Mesendoderm (in vitro differentiated cells): ENCODE measurements around the gene DGKI.

Experiments used
- DNase-seq: peaks from one replicate; pipeline ENCODE4 v3.0.0; 2013
- H2AK5ac ChIP-seq: 2 replicates; pipeline ENCODE4 v1.6.1; 2013; ENCODE audit warnings: low read length, inconsistent platforms
- H2BK120ac ChIP-seq: 2 replicates; pipeline ENCODE4 v1.6.1; 2013; ENCODE audit warnings: low read depth, mild to moderate bottlenecking, low read length, moderate library complexity, mixed read lengths
- H2BK15ac ChIP-seq: replicated peaks from 2 replicates; pipeline ENCODE4 v1.6.1; 2013; ENCODE audit warnings: low read depth, mild to moderate bottlenecking, moderate library complexity
- H2BK5ac ChIP-seq: 2 replicates; pipeline ENCODE4 v1.6.1; 2013; ENCODE audit warnings: low read length, inconsistent platforms
- H3K18ac ChIP-seq: 2 replicates; pipeline ENCODE4 v1.6.1; 2013; ENCODE audit warnings: mild to moderate bottlenecking, low read length, mixed read lengths
- H3K23ac ChIP-seq: one replicate; pipeline ENCODE4 v1.6.1; 2013; ENCODE audit warnings: low read length
- H3K27ac ChIP-seq: 2 replicates; pipeline ENCODE4 v1.5.1; 2013; ENCODE audit warnings: low read depth, mild to moderate bottlenecking, inconsistent platforms, low read length, moderate library complexity
- H3K27me3 ChIP-seq: 2 replicates; pipeline ENCODE4 v1.6.1; 2013; ENCODE audit warnings: low read length, control low read depth, mild to moderate bottlenecking, inconsistent platforms; ENCODE audit not compliant: insufficient read depth, poor library complexity
- H3K36me3 ChIP-seq: 2 replicates; pipeline ENCODE4 v1.6.1; 2013; ENCODE audit warnings: low read length, inconsistent platforms; ENCODE audit not compliant: control insufficient read depth, insufficient read depth
- H3K4ac ChIP-seq: one replicate; pipeline ENCODE4 v1.6.1; 2013; ENCODE audit warnings: low read depth, mild to moderate bottlenecking, low read length, moderate library complexity
- H3K4me1 ChIP-seq: 2 replicates; pipeline ENCODE4 v1.6.1; 2013; ENCODE audit warnings: low read depth, low read length, inconsistent platforms; ENCODE audit not compliant: control insufficient read depth
- H3K4me2 ChIP-seq: 2 replicates; pipeline ENCODE4 v1.6.1; 2013; ENCODE audit warnings: low read length
- H3K4me3 ChIP-seq: 2 replicates; pipeline ENCODE4 v1.5.1; 2013; ENCODE audit warnings: mild to moderate bottlenecking, low read length
- H3K56ac ChIP-seq: one replicate; pipeline ENCODE4 v1.6.1; 2013; ENCODE audit warnings: low read length
- H3K79me1 ChIP-seq: 2 replicates; pipeline ENCODE4 v1.6.1; 2013; ENCODE audit warnings: low read length, inconsistent platforms
- H3K79me2 ChIP-seq: 2 replicates; pipeline ENCODE4 v1.6.1; 2013; ENCODE audit warnings: mild to moderate bottlenecking, low read length; ENCODE audit not compliant: control insufficient read depth, insufficient read depth
- H3K9ac ChIP-seq: 2 replicates; pipeline ENCODE4 v1.6.1; 2013; ENCODE audit warnings: low read length, inconsistent platforms
- H4K5ac ChIP-seq: one replicate; pipeline ENCODE4 v1.6.1; 2013; ENCODE audit warnings: low read length
- H4K8ac ChIP-seq: one replicate; pipeline ENCODE4 v1.6.1; 2013; ENCODE audit warnings: low read depth, mild to moderate bottlenecking, control low read depth, low read length, moderate library complexity
- WGBS: extraction: QIAGEN DNeasy Blood & Tissue Kit; methylation state at CpG from one replicate; pipeline ENCODE4 v1.1.7; 2013; ENCODE audit warnings: low lambda C conversion rate, missing lambda C conversion rate; ENCODE audit not compliant: insufficient coverage; ENCODE audit errors: extremely low coverage; 5-methylcytosine and 5-hydroxymethylcytosine counted together

The DGKI gene

DNA sequence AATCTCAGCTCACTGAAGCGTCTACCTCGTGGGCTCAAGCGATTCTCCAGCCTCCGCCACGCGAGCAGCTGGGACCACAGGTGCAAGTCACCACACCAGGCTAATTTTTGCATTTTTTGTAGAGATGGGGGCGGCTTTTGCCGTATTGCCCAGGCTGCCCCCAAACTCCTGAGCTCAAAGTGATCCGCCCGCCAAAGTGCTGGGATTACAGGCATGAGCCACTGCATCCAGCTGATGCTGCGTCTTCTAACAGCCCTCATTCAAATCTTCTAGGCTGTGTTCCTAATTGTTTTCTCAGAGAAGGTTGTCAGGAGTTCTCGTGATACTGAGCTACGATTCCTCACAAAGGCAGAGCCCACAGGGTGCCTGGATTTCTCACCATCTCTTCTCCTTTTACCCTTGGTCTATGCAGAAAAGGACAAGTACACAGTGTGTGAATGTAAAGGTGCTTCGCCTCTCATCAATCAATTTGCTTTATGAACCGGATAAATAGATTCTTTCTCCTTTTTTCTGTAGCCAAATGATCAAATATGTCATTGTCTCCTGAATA, 255.9 kb downstream of the DGKI start:
- Histone ChIP-seq H3K27me3 (no peaks in the 10 kb centered on the region), H3K79me2 (no peaks in the 10 kb centered on the region), H3K4ac (no peak overlapping the region), H3K9ac (no peak overlapping the region), H3K56ac (no peak overlapping the region), H2AK5ac (no peak overlapping the region), H2BK15ac (no peak overlapping the region), H3K4me2 (no peak overlapping the region), H3K36me3 (no peaks in the 10 kb centered on the region), H3K18ac (no peak overlapping the region), H4K5ac (no peak overlapping the region), H2BK5ac (no peak overlapping the region), H3K27ac (no peak overlapping the region), H3K23ac (no peak overlapping the region), H3K4me3 (no peak overlapping the region), H2BK120ac (peak overlapping the region; percentile 47), H3K79me1 (no peaks in the 10 kb centered on the region), H3K4me1 (no peaks in the 10 kb centered on the region), H4K8ac (no peak overlapping the region)
- no CpG with 5 or more reads among the region's 15 CpGs for WGBS
- peak; percentile 40 for DNase-seq

GRCh38 chr7:137590071-137590755, 256.6 kb downstream of the DGKI start:
- Histone ChIP-seq H3K23ac (no peak overlapping the region), H2AK5ac (no peak overlapping the region), H3K36me3 (no peaks in the 10 kb centered on the region), H3K4me2 (no peak overlapping the region), H2BK120ac (no peak overlapping the region), H3K18ac (no peak overlapping the region), H4K5ac (no peak overlapping the region), H3K4me1 (no peaks in the 10 kb centered on the region), H3K9ac (no peak overlapping the region), H3K79me1 (no peaks in the 10 kb centered on the region), H3K27ac (no peak overlapping the region), H4K8ac (no peak overlapping the region), H3K4ac (no peak overlapping the region), H3K27me3 (no peaks in the 10 kb centered on the region), H3K4me3 (no peak overlapping the region), H3K79me2 (no peaks in the 10 kb centered on the region), H2BK15ac (no peak overlapping the region), H2BK5ac (no peak overlapping the region), H3K56ac (no peak overlapping the region)
- WGBS, result no CpG with 5 or more reads among the region's 7 CpGs
- DNase-seq, result peak; percentile 53

GRCh38 chr7:137587326-137587725, 259.4 kb downstream of the DGKI start:
- WGBS, result no CpG with 5 or more reads among the region's 5 CpGs
- Histone ChIP-seq H3K4ac (no peak overlapping the region), H3K23ac (no peak overlapping the region)

GRCh38 chr7:137585591-137585990, 261.2 kb downstream of the DGKI start:
- WGBS, result no CpG with 5 or more reads among the region's 3 CpGs
- Histone ChIP-seq H3K4me1 (no peaks in the 10 kb centered on the region), H3K56ac (no peak overlapping the region), H3K4ac (no peak overlapping the region), H3K18ac (no peak overlapping the region), H2BK120ac (no peak overlapping the region), H3K27ac (no peak overlapping the region), H3K79me2 (no peaks in the 10 kb centered on the region), H4K5ac (no peak overlapping the region), H4K8ac (no peak overlapping the region), H3K4me3 (no peak overlapping the region), H2BK15ac (no peak overlapping the region), H2BK5ac (no peak overlapping the region), H2AK5ac (no peak overlapping the region), H3K4me2 (no peak overlapping the region), H3K36me3 (no peaks in the 10 kb centered on the region), H3K79me1 (no peaks in the 10 kb centered on the region), H3K9ac (no peak overlapping the region), H3K23ac (no peak overlapping the region), H3K27me3 (no peaks in the 10 kb centered on the region)
- peak; percentile 89 for DNase-seq

More at GRCh38 chr7:137587326-137587725, 259.4 kb downstream of the DGKI start:
- H3K36me3 ChIP-seq, result no peaks in the 10 kb centered on the region
- DNase-seq, result no peak
- H4K8ac ChIP-seq, result no peak overlapping the region
- no peak overlapping the region for H3K4me2 ChIP-seq
- H2BK5ac ChIP-seq, result no peak overlapping the region
- H4K5ac ChIP-seq, result no peak overlapping the region
- H3K56ac ChIP-seq, result no peak overlapping the region
- H3K79me1 ChIP-seq, result no peaks in the 10 kb centered on the region
- H3K18ac ChIP-seq, result no peak overlapping the region
- no peak overlapping the region for H2AK5ac ChIP-seq
- H3K9ac ChIP-seq, result no peak overlapping the region
- H3K4me1 ChIP-seq, result no peaks in the 10 kb centered on the region
- H3K79me2 ChIP-seq, result no peaks in the 10 kb centered on the region
- H3K27ac ChIP-seq, result no peak overlapping the region
- no peak overlapping the region for H2BK120ac ChIP-seq
- no peak overlapping the region for H3K4me3 ChIP-seq
- H3K27me3 ChIP-seq, result no peaks in the 10 kb centered on the region
- H2BK15ac ChIP-seq, result no peak overlapping the region

DNA sequence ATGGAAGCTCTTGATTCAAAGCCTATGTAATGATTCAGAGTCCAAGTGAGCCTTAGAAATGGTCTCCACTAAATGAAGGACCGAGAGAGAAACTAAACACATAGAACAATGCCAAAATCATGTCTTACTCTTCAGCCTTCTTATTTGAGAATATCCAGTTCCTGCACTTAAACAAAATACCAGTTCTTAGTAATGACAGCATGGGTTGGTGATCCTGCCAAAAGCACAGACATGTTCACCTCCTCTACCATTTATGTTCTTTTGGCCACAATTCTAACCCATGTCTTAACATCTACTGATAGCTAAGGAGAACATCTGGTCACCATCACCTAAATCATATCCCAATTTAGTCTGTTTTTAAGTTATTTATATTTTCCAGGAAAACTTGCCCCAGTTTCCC, 263.6 kb downstream of the DGKI start:
- Histone ChIP-seq H3K4me2 (no peak overlapping the region), H3K27ac (no peak overlapping the region), H3K4me1 (no peaks in the 10 kb centered on the region), H3K18ac (no peak overlapping the region), H3K79me2 (no peaks in the 10 kb centered on the region), H3K4ac (no peak overlapping the region), H3K4me3 (no peak overlapping the region), H3K9ac (no peak overlapping the region), H2AK5ac (no peak overlapping the region), H2BK15ac (no peak overlapping the region), H4K5ac (no peak overlapping the region), H2BK120ac (no peak overlapping the region), H3K36me3 (no peaks in the 10 kb centered on the region), H4K8ac (no peak overlapping the region), H2BK5ac (no peak overlapping the region), H3K79me1 (no peaks in the 10 kb centered on the region), H3K23ac (no peak overlapping the region), H3K56ac (no peak overlapping the region), H3K27me3 (no peaks in the 10 kb centered on the region)
- WGBS, result no CpG with 5 or more reads among the region's 1 CpG
- DNase-seq, result no peak
